PC-3 (cell line): ENCODE measurements around the gene WWC1. TPM values are rescaled to one million over a fixed set of nuclear protein-coding genes. Genes with fewer than 3 reads are reported as not detected.

Experiments used
- ATAC-seq: fragments of 200-7000 bp; cut with Tn5 transposase; 2 replicates; pipeline ENCODE4 v1.9.1; 2020; ENCODE audit warnings: mild to moderate bottlenecking, moderate library complexity
- BruUV-seq: library from RNA; stranded (reverse); fragments of 400-500 nt; replicated peaks from 2 replicates; lab custom pipeline; 2021; lab: Mats Ljungman, UMichigan
- CTCF ChIA-PET: fragments of 300-600 bp; sonication (Branson Sonifier 250); formaldehyde crosslinking; loops from one replicate; lab custom pipeline; 2022; ENCODE audit warnings: antibody characterized with exemption; lab: Charles Lee
- POLR2A ChIA-PET: fragments of 300-600 bp; sonication (Branson Sonifier 250); formaldehyde crosslinking; loops from one replicate; lab custom pipeline; 2022; ENCODE audit warnings: antibody characterized with exemption; ENCODE audit not compliant: unreplicated experiment; lab: Charles Lee
- DNase-seq: peaks from one replicate; pipeline ENCODE4 v3.0.0-alpha.2; 2015
- H2AFZ ChIP-seq: fragments of 300-600 bp; sonication (generic); 2 replicates; pipeline ENCODE4 v1.6.0; 2016; ENCODE audit warnings: antibody characterized with exemption, low read length
- H3F3A ChIP-seq: fragments of 300-600 bp; sonication (generic); one replicate; pipeline ENCODE4 v1.6.0; 2017; ENCODE audit warnings: antibody characterized with exemption, low read length, control low read depth, mild to moderate bottlenecking; ENCODE audit not compliant: unreplicated experiment
- H3K27ac ChIP-seq: fragments of 300-600 bp; sonication (generic); 2 replicates; pipeline ENCODE4 v1.5.1; 2016; ENCODE audit warnings: mild to moderate bottlenecking, low read length
- H3K27me3 ChIP-seq: fragments of 300-600 bp; sonication (generic); 2 replicates; pipeline ENCODE4 v1.6.1; 2016; ENCODE audit warnings: low read length, mixed read lengths
- H3K36me3 ChIP-seq: fragments of 300-600 bp; sonication (generic); 2 replicates; pipeline ENCODE4 v1.6.1; 2016; ENCODE audit warnings: low read depth, mixed run types, low read length, mixed read lengths
- H3K4me1 ChIP-seq: fragments of 300-600 bp; sonication (generic); 2 replicates; pipeline ENCODE4 v1.5.1; 2016; ENCODE audit warnings: low read length; ENCODE audit not compliant: insufficient read depth
- H3K4me2 ChIP-seq: fragments of 300-600 bp; sonication (generic); 2 replicates; pipeline ENCODE4 v1.6.0; 2016; ENCODE audit warnings: low read length
- H3K4me3 ChIP-seq: fragments of 300-600 bp; sonication (generic); 2 replicates; pipeline ENCODE4 v1.5.1; 2016; ENCODE audit warnings: mild to moderate bottlenecking, low read length, mixed read lengths
- H3K79me2 ChIP-seq: fragments of 300-600 bp; sonication (generic); 2 replicates; pipeline ENCODE4 v1.6.1; 2017; ENCODE audit warnings: low read length, mixed read lengths
- H3K9ac ChIP-seq: fragments of 300-600 bp; sonication (generic); 2 replicates; pipeline ENCODE4 v1.6.0; 2016; ENCODE audit warnings: mild to moderate bottlenecking, low read length
- H3K9me2 ChIP-seq: fragments of 300-600 bp; sonication (generic); replicated peaks from 2 replicates; pipeline ENCODE4 v1.6.1; 2016; ENCODE audit warnings: mixed run types, low read length, mixed read lengths
- H3K9me3 ChIP-seq: fragments of 300-600 bp; sonication (generic); 2 replicates; pipeline ENCODE4 v1.6.1; 2016; ENCODE audit warnings: low read length, mixed read lengths
- H4K20me1 ChIP-seq: fragments of 300-600 bp; sonication (generic); 2 replicates; pipeline ENCODE4 v1.6.1; 2016; ENCODE audit warnings: low read length, mixed read lengths
- CTCF ChIP-seq: fragments of 300-600 bp; sonication (generic); conservative IDR thresholded peaks from 2 replicates; pipeline ENCODE4 v1.5.1; 2017; ENCODE audit warnings: antibody characterized with exemption, low read depth, mild to moderate bottlenecking, low read length
- EZH2 ChIP-seq: fragments of 300-600 bp; sonication (generic); IDR thresholded peaks from one replicate; pipeline ENCODE4 v1.6.1; 2017; ENCODE audit warnings: antibody characterized with exemption, mild to moderate bottlenecking, low read length; ENCODE audit not compliant: unreplicated experiment
- EZH2phosphoT487 ChIP-seq: fragments of 300-600 bp; sonication (generic); IDR thresholded peaks from 2 replicates; pipeline ENCODE4 v1.6.1; 2018; ENCODE audit warnings: mild to moderate bottlenecking, antibody characterized with exemption, low read length, borderline replicate concordance
- intact Hi-C: fragments of 100-400 bp; cut with micrococcal nuclease; formaldehyde crosslinking; loops from 2 replicates; pipeline ENCODE4 v1.9.0; 2023
- total RNA-seq: library from RNA; depleted of rRNA; stranded (reverse); fragments of >200 nt; gene quantifications from 2 replicates; pipeline ENCODE4 v1.2.3, GENCODE V29; 2014

The WWC1 gene
- total RNA-seq, 1 experiment from 2014 or later: 31.8 TPM

- Histone ChIP-seq H3K4me3 (no peak overlapping the region), H3F3A (no peaks in the 10 kb centered on the region), H3K9me2 (no peaks in the 10 kb centered on the region), H3K4me2 (no peak overlapping the region), H2AFZ (no peak overlapping the region), H4K20me1 (no peaks in the 10 kb centered on the region), H3K9ac (no peak overlapping the region), H3K27ac (no peak overlapping the region), H3K79me2 (peaks cover 96% of the 10 kb centered on the region), H3K4me1 (peaks cover 18% of the 10 kb centered on the region), H3K36me3 (peaks cover 4% of the 10 kb centered on the region; the same call in 1 of the 2 replicates), H3K9me3 (no peaks in the 10 kb centered on the region), H3K27me3 (no peaks in the 10 kb centered on the region)
- ChIA-PET CTCF (no interaction called here), POLR2A (no interaction called here)
- no TSS peak for BruUV-seq
- DNase-seq: no peak
- intact Hi-C loops: no loop called here
- TF ChIP-seq CTCF: no peak
- no peak for TF ChIP-seq EZH2
- TF ChIP-seq EZH2phosphoT487: no peak
- ATAC-seq: no peak
These were observed 63.0 kb downstream of the WWC1 start for GRCh38 chr5:168354397-168354796.

GRCh38 chr5:168356171-168356570, 64.7 kb downstream of the WWC1 start:
- Histone ChIP-seq H2AFZ (no peak overlapping the region), H3K4me2 (no peak overlapping the region), H3K4me3 (no peak overlapping the region), H3K27me3 (no peaks in the 10 kb centered on the region), H3K4me1 (peaks cover 36% of the 10 kb centered on the region), H3K9me2 (no peaks in the 10 kb centered on the region), H3K79me2 (peaks cover 98% of the 10 kb centered on the region), H4K20me1 (no peaks in the 10 kb centered on the region), H3K27ac (no peak overlapping the region), H3F3A (no peaks in the 10 kb centered on the region), H3K9ac (no peak overlapping the region), H3K36me3 (no peaks in the 10 kb centered on the region), H3K9me3 (no peaks in the 10 kb centered on the region)
- ChIA-PET POLR2A (no interaction called here), CTCF (no interaction called here)
- intact Hi-C loops: no loop called here
- no peak for DNase-seq
- BruUV-seq: no TSS peak
- TF ChIP-seq CTCF: no peak
- TF ChIP-seq EZH2: no peak
- TF ChIP-seq EZH2phosphoT487: no peak
- ATAC-seq: no peak

GRCh38 chr5:168356592-168356991, 65.1 kb downstream of the WWC1 start:
- Histone ChIP-seq H3K36me3 (no peaks in the 10 kb centered on the region), H3F3A (no peaks in the 10 kb centered on the region), H3K4me1 (peaks cover 40% of the 10 kb centered on the region), H2AFZ (no peak overlapping the region), H3K27ac (no peak overlapping the region), H3K4me3 (no peak overlapping the region), H3K9me2 (no peaks in the 10 kb centered on the region), H3K79me2 (peaks cover 98% of the 10 kb centered on the region), H3K27me3 (no peaks in the 10 kb centered on the region), H3K4me2 (no peak overlapping the region), H3K9me3 (no peaks in the 10 kb centered on the region), H3K9ac (no peak overlapping the region), H4K20me1 (no peaks in the 10 kb centered on the region)
- DNase-seq (no peak), ATAC-seq (no peak)
- TF ChIP-seq EZH2 (no peak), CTCF (no peak), EZH2phosphoT487 (no peak)
- ChIA-PET CTCF (no interaction called here), POLR2A (no interaction called here)
- intact Hi-C loops: no loop called here
- BruUV-seq: no TSS peak
